Activated CD4-positive, alpha-beta T cell treated with anti-CD3 and anti-CD28 coated beads, Interleukin-2, Interleukin-4, amounts not matched to agents 100 ng/mL and 50 ng/mL, durations not matched to agents 16 hours and 8 hours (primary cell): Measurements from ENCODE around the gene SNORC.

Source experiments
- DNase-seq: peaks from one replicate; pipeline ENCODE4 v3.0.0-alpha.2; 2020; ENCODE audit warnings: low spot score

SNORC gene

GRCh38 chr2:232926431-232926939 lies 56.4 kb downstream of the SNORC start:
- DNase-seq = no peak

DNA sequence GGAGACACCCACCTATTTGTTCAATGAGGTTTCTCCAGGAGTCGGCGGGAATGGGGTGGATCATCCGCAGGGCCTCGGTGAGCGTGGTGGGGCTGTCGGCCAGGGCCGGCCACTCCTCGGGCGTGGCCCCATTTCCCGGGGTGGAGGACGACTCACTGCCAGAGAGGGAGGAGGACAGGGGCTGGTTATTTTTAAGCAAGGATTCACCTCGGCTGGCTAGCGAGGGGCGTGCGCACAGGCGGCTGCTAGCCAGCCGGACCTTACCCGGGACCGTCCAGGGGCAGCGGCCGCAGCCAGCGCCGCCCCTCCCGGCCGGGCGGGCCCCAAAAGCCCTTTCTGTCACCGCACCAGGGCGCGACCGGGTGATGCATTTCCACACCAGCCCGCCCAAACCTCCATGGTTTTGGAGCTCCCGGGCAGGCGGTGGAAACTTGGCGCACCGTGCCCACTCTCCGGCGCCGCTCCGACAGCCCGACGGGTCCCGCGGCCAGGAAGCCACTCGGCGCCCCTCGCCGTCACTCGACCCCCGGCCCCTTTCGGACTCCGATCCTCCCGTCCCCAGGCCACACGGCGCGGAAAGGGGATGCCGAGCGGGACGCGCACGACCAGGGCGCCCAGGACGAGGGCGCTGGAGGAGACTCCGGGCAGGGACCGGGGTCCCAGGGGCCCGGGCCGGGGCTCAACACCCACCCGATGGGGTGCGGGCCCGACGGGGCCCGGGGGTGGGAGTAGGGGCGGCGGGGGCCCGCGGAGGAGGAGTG lies 57.1 kb downstream of the SNORC start:
- no peak for DNase-seq

GRCh38 chr2:232927793-232928550 lies 57.9 kb downstream of the SNORC start:
- DNase-seq = no peak
